HG03196 (cell line): ENCODE results near the gene APPL1.

ENCODE experiments used
- ATAC-seq: cut with Tn5 transposase; IDR thresholded peaks from one replicate; pipeline ENCODE4 v1.9.1; 2021; ENCODE audit not compliant: unreplicated experiment

Gene APPL1

GRCh38 chr3:57227204-57227929 lies at the start of gene APPL1:
TSS of gene APPL1 (plus strand) at chr3:57227729. CDS start at chr3:57227884, 155 bp downstream.
- ATAC-seq, result peak; percentile 90

- no peak for ATAC-seq
Observed at GRCh38 chr3:57179580-57180410, 47.7 kb upstream of the APPL1 start.

- ATAC-seq, result no peak
Observed at GRCh38 chr3:57184526-57184925, 43.0 kb upstream of the APPL1 start.

GRCh38 chr3:57192028-57192427 lies 35.5 kb upstream of the APPL1 start:
- no peak for ATAC-seq

- ATAC-seq, result no peak
Observed at GRCh38 chr3:57194641-57195040, 32.9 kb upstream of the APPL1 start.

GRCh38 chr3:57199895-57200297 lies 27.6 kb upstream of the APPL1 start, which contains the start of gene HESX1:
TSS of gene HESX1 (minus strand) at chr3:57199978. CDS start at chr3:57199918, 60 bp downstream.
- ATAC-seq, result no peak

GRCh38 chr3:57206423-57206822 lies 21.1 kb upstream of the APPL1 start:
- ATAC-seq, result no peak

GRCh38 chr3:57221883-57222282 lies 5.6 kb upstream of the APPL1 start:
- ATAC-seq, result no peak

GRCh38 chr3:57224856-57225255 lies 2.7 kb upstream of the APPL1 start:
- ATAC-seq, result no peak

- no peak for ATAC-seq
Observed at GRCh38 chr3:57226176-57226575, 1.4 kb upstream of the APPL1 start.

GRCh38 chr3:57227930-57228751 lies 612 bp downstream of the APPL1 start:
- ATAC-seq, result peak; percentile 39

GRCh38 chr3:57230006-57230405 lies 2.5 kb downstream of the APPL1 start:
- ATAC-seq, result no peak

GRCh38 chr3:57233799-57234198 lies 6.3 kb downstream of the APPL1 start:
- ATAC-seq, result no peak

- no peak for ATAC-seq
Observed at GRCh38 chr3:57234613-57235575, 7.4 kb downstream of the APPL1 start.

- no peak for ATAC-seq
Observed at GRCh38 chr3:57244946-57245345, 17.4 kb downstream of the APPL1 start.

- ATAC-seq, result no peak
Observed at GRCh38 chr3:57252404-57252803, 24.9 kb downstream of the APPL1 start.

GRCh38 chr3:57256844-57257243 lies 29.3 kb downstream of the APPL1 start:
- ATAC-seq, result no peak

- ATAC-seq, result no peak
Observed at GRCh38 chr3:57257678-57258077, 30.1 kb downstream of the APPL1 start.

- ATAC-seq, result no peak
Observed at GRCh38 chr3:57261119-57261518, 33.6 kb downstream of the APPL1 start.

GRCh38 chr3:57261929-57262328 lies 34.4 kb downstream of the APPL1 start:
- no peak for ATAC-seq
